ENCODE measurements around the gene OR2L8. TPM values are rescaled to one million over a fixed set of nuclear protein-coding genes. Genes with fewer than 3 reads are reported as not detected.

Gene OR2L8
- total and polyA plus RNA-seq, 2 experiments from 2014 or later, result not detected

DNA sequence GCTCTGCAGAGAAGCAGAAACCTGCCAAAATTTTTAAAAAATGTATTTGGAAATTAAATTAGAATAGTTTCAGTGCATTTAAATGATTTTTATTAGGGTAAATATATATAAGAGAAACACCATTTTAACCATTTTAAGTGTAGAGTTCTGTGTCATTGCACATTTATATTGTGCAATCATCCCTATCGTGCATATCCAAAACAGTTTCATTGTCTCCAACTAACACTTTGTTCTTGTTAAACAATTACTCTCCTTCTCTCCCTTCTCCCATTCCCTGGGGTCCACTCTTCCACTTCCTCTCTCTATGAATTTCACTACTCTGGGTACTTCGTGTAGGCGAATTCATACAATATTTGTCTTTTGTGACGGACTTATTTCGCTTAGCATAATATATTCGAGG, 6.0 kb upstream of the OR2L8 start (continued):
- TF ChIP-seq, protein P1, sequence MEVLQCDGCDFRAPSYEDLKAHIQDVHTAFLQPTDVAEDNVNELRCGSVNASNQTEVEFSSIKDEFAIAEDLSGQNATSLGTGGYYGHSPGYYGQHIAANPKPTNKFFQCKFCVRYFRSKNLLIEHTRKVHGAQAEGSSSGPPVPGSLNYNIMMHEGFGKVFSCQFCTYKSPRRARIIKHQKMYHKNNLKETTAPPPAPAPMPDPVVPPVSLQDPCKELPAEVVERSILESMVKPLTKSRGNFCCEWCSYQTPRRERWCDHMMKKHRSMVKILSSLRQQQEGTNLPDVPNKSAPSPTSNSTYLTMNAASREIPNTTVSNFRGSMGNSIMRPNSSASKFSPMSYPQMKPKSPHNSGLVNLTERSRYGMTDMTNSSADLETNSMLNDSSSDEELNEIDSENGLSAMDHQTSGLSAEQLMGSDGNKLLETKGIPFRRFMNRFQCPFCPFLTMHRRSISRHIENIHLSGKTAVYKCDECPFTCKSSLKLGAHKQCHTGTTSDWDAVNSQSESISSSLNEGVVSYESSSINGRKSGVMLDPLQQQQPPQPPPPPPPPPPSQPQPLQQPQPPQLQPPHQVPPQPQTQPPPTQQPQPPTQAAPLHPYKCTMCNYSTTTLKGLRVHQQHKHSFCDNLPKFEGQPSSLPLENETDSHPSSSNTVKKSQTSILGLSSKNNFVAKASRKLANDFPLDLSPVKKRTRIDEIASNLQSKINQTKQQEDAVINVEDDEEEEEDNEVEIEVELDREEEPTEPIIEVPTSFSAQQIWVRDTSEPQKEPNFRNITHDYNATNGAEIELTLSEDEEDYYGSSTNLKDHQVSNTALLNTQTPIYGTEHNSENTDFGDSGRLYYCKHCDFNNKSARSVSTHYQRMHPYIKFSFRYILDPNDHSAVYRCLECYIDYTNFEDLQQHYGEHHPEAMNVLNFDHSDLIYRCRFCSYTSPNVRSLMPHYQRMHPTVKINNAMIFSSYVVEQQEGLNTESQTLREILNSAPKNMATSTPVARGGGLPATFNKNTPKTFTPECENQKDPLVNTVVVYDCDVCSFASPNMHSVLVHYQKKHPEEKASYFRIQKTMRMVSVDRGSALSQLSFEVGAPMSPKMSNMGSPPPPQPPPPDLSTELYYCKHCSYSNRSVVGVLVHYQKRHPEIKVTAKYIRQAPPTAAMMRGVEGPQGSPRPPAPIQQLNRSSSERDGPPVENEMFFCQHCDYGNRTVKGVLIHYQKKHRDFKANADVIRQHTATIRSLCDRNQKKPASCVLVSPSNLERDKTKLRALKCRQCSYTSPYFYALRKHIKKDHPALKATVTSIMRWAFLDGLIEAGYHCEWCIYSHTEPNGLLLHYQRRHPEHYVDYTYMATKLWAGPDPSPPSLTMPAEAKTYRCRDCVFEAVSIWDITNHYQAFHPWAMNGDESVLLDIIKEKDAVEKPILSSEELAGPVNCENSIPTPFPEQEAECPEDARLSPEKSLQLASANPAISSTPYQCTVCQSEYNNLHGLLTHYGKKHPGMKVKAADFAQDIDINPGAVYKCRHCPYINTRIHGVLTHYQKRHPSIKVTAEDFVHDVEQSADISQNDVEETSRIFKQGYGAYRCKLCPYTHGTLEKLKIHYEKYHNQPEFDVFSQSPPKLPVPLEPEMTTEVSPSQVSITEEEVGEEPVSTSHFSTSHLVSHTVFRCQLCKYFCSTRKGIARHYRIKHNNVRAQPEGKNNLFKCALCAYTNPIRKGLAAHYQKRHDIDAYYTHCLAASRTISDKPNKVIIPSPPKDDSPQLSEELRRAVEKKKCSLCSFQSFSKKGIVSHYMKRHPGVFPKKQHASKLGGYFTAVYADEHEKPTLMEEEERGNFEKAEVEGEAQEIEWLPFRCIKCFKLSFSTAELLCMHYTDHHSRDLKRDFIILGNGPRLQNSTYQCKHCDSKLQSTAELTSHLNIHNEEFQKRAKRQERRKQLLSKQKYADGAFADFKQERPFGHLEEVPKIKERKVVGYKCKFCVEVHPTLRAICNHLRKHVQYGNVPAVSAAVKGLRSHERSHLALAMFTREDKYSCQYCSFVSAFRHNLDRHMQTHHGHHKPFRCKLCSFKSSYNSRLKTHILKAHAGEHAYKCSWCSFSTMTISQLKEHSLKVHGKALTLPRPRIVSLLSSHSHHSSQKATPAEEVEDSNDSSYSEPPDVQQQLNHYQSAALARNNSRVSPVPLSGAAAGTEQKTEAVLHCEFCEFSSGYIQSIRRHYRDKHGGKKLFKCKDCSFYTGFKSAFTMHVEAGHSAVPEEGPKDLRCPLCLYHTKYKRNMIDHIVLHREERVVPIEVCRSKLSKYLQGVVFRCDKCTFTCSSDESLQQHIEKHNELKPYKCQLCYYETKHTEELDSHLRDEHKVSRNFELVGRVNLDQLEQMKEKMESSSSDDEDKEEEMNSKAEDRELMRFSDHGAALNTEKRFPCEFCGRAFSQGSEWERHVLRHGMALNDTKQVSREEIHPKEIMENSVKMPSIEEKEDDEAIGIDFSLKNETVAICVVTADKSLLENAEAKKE (CRISPR knock-in tag; IDR thresholded peaks at IDR 0.05), result no peak

DNA sequence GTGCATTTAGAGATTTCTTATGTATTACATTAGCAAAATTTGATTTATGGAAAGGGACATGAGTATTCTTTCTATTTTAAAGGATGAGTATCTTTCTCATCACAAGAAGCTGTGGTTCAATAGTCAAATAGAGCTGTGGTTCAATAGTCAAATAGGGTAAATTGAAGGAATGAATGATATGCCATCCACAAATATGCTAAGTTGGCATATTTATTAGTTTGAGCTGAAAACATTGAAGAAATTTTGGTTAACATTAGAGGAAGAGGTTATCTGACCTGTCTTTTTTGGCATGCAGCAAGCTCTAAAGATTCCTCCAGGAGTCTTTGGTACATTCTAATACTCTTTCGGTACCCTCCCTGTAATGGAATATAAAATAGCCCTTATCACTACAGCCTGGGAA, 4.8 kb downstream of the OR2L8 start:
- H2AFZ ChIP-seq, result no peak overlapping the region
- DNase-seq (ENCODE audit: low spot score), result no peak
- no peaks in the 10 kb centered on the region for H4K20me1 ChIP-seq (replicated peaks; ENCODE audit: insufficient read depth)
- no peaks in the 10 kb centered on the region; the same call in 1 of the 2 replicates for H3K36me3 ChIP-seq (ENCODE audit: insufficient read depth)
- ATAC-seq, result no peak
- H3K27me3 ChIP-seq (ENCODE audit: insufficient read depth), result no peaks in the 10 kb centered on the region
- no peak overlapping the region for H3K4me3 ChIP-seq
- H3F3A ChIP-seq (replicated peaks; ENCODE audit: low read depth), result no peaks in the 10 kb centered on the region
- no peaks in the 10 kb centered on the region for H3K4me1 ChIP-seq (ENCODE audit: insufficient read depth)
- Mint-ChIP-seq H3K9me3 (peaks cover 78% of the 10 kb centered on the region), H3K27ac (no peak overlapping the region), H3K27me3 (ENCODE audit: insufficient read depth, low read depth, poor library complexity) (no peaks in the 10 kb centered on the region), H3K36me3 (ENCODE audit: low read depth) (peaks cover 17% of the 10 kb centered on the region; the same call in 1 of the 3 replicates), H3K4me1 (no peaks in the 10 kb centered on the region), H3K4me3 (no peak overlapping the region)
- no peaks in the 10 kb centered on the region for H3K9me2 ChIP-seq (ENCODE audit: insufficient read depth)
- no peaks in the 10 kb centered on the region for H3K79me2 ChIP-seq (replicated peaks; ENCODE audit: insufficient read depth)
- no peak overlapping the region for H3K4me2 ChIP-seq
- no peak overlapping the region for H3K27ac ChIP-seq (ENCODE audit: low read depth)
- TF ChIP-seq ZNF114 (CRISPR knock-in tag; IDR thresholded peaks at IDR 0.05), result no peak
- no peak for TF ChIP-seq CREB1 (CRISPR knock-in tag; IDR thresholded peaks at IDR 0.05; ENCODE audit: low read depth)
- TF ChIP-seq, protein P2, sequence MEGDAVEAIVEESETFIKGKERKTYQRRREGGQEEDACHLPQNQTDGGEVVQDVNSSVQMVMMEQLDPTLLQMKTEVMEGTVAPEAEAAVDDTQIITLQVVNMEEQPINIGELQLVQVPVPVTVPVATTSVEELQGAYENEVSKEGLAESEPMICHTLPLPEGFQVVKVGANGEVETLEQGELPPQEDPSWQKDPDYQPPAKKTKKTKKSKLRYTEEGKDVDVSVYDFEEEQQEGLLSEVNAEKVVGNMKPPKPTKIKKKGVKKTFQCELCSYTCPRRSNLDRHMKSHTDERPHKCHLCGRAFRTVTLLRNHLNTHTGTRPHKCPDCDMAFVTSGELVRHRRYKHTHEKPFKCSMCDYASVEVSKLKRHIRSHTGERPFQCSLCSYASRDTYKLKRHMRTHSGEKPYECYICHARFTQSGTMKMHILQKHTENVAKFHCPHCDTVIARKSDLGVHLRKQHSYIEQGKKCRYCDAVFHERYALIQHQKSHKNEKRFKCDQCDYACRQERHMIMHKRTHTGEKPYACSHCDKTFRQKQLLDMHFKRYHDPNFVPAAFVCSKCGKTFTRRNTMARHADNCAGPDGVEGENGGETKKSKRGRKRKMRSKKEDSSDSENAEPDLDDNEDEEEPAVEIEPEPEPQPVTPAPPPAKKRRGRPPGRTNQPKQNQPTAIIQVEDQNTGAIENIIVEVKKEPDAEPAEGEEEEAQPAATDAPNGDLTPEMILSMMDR (conservative IDR thresholded peaks at IDR 0.05; ENCODE audit: low read depth in 2 of 2), result no peak
- TF ChIP-seq STAT1 (IDR thresholded peaks at IDR 0.05; ENCODE audit: unreplicated experiment), result no peak
- TF ChIP-seq, protein P1 (CRISPR knock-in tag; IDR thresholded peaks at IDR 0.05), result no peak
